DMS114 treated with DMSO at 0.1 percent for 48 hours (cell line): ENCODE results near the gene HSPB3.
"Not testable (repeated sequence)": the region's sequence is repeated elsewhere in the genome, so short reads cannot be mapped to it uniquely, and the experiment has no call there.

Experiments
- DNase-seq: peaks from one replicate; lab custom pipeline; 2025; ENCODE audit not compliant: unreplicated experiment; lab: John Stamatoyannopoulos, UW

Gene HSPB3

GRCh38 chr5:54455413-54456157 lies at the start of gene HSPB3:
TSS of gene HSPB3 (plus strand) at chr5:54455699. CDS start at chr5:54455790, 91 bp downstream.
- DNase-seq: no peak

- DNase-seq: no peak
These were observed 44.3 kb upstream of the HSPB3 start for GRCh38 chr5:54411176-54411575.

GRCh38 chr5:54412913-54413312 lies 42.6 kb upstream of the HSPB3 start:
- DNase-seq: no peak

- DNase-seq: no peak
These were observed 40.4 kb upstream of the HSPB3 start for GRCh38 chr5:54415147-54415546.

- DNase-seq: no peak
These were observed 39.5 kb upstream of the HSPB3 start for GRCh38 chr5:54415896-54416601.

GRCh38 chr5:54419573-54420423 lies 35.7 kb upstream of the HSPB3 start:
- DNase-seq: peak; percentile 35

- DNase-seq: not testable (repeated sequence)
These were observed 35.0 kb upstream of the HSPB3 start for GRCh38 chr5:54420511-54420910.

- DNase-seq: no peak
These were observed 33.5 kb upstream of the HSPB3 start for GRCh38 chr5:54421976-54422375.

- DNase-seq: no peak
These were observed 30.2 kb upstream of the HSPB3 start for GRCh38 chr5:54425258-54425657.

- no peak for DNase-seq
These were observed 29.3 kb upstream of the HSPB3 start for GRCh38 chr5:54426209-54426608.

GRCh38 chr5:54434650-54435049 lies 20.8 kb upstream of the HSPB3 start:
- DNase-seq: not testable (repeated sequence)

- DNase-seq: no peak
These were observed 16.7 kb upstream of the HSPB3 start for GRCh38 chr5:54438620-54439389.

- no peak for DNase-seq
These were observed 15.0 kb upstream of the HSPB3 start for GRCh38 chr5:54440456-54440893.

- no peak for DNase-seq
These were observed 13.2 kb upstream of the HSPB3 start for GRCh38 chr5:54442271-54442670.

GRCh38 chr5:54443270-54443669 lies 12.2 kb upstream of the HSPB3 start:
- DNase-seq: peak; percentile 21

GRCh38 chr5:54445691-54446378 lies 9.7 kb upstream of the HSPB3 start:
- no peak for DNase-seq

GRCh38 chr5:54446379-54446732 lies 9.1 kb upstream of the HSPB3 start:
- no peak for DNase-seq

- no peak for DNase-seq
These were observed 5.6 kb upstream of the HSPB3 start for GRCh38 chr5:54449923-54450322.

- no peak for DNase-seq
These were observed 5.0 kb upstream of the HSPB3 start for GRCh38 chr5:54450542-54450941.

GRCh38 chr5:54453046-54453445 lies 2.5 kb upstream of the HSPB3 start:
- DNase-seq: no peak
